A549 (cell line): Measurements from ENCODE around the gene TTLL13. TPM values are rescaled to one million over a fixed set of nuclear protein-coding genes. Genes with fewer than 3 reads are reported as not detected.

Source experiments
- ATAC-seq, 2 experiments: fragments of 200-7000 bp in 1 of 2; fragments of >200 bp in 1 of 2; cut with Nextera tagmentation in 1 of 2; cut with Tn5 transposase in 1 of 2; 3 replicates each; pipeline versions ENCODE4 v1.8.0 to v1.9.1; 2018 to 2020; ENCODE audit warnings: mild to moderate bottlenecking in 1 of 2, moderate library complexity in 1 of 2
- CTCF ChIA-PET: fragments of 300-600 bp; sonication (Branson Sonifier 250); formaldehyde crosslinking; extraction: SDS; loops from one replicate; lab custom pipeline; 2021; ENCODE audit warnings: antibody characterized with exemption, inconsistent platforms; lab: Yijun Ruan, JAX
- POLR2A ChIA-PET: fragments of 350-600 bp; formaldehyde crosslinking; extraction: SDS; loops from one replicate; lab custom pipeline; 2021; ENCODE audit warnings: antibody characterized with exemption, inconsistent platforms; lab: Yijun Ruan, JAX
- DNase-seq, 2 experiments: peaks; one replicate each; pipeline versions ENCODE4 v3.0.0 to v3.0.0-alpha.2; 2011 to 2016; ENCODE audit warnings: low read depth in 1 of 2, low spot score in 1 of 2
- FAIRE-seq: peaks from 2 replicates; lab custom pipeline; 2011; peaks lifted over from hg19 to GRCh38; lab: Jason Lieb, UNC
- H3K27ac ChIP-seq, 2 experiments: fragments of >200 bp; sonication (Bioruptor Twin); formaldehyde crosslinking; 3 replicates each; pipeline ENCODE4 v1.5.1; 2016 to 2017
- H3K4me1 ChIP-seq: fragments of >200 bp; sonication (Bioruptor Twin); formaldehyde crosslinking; 3 replicates; pipeline ENCODE4 v1.6.1; 2016
- H3K4me2 ChIP-seq: fragments of >200 bp; sonication (Bioruptor Twin); formaldehyde crosslinking; 3 replicates; pipeline ENCODE4 v1.6.1; 2016
- H3K4me3 ChIP-seq: fragments of >200 bp; sonication (Bioruptor Twin); formaldehyde crosslinking; 3 replicates; pipeline ENCODE4 v1.5.1; 2016
- H3K9me3 ChIP-seq: fragments of >200 bp; sonication (Bioruptor Twin); formaldehyde crosslinking; 3 replicates; pipeline ENCODE4 v1.6.1; 2016
- ATOH8 ChIP-seq: fragments of 250-450 bp; sonication (Bioruptor Pico); IDR thresholded peaks from 2 replicates; pipeline ENCODE4 v1.5.0; 2020; ENCODE audit warnings: low read depth, mild to moderate bottlenecking, moderate library complexity
- CEBPB ChIP-seq, 2 experiments: fragments of >200 bp in 1 of 2; sonication (Bioruptor Twin) in 1 of 2; formaldehyde crosslinking in 1 of 2; IDR thresholded peaks; 2 replicates each; pipeline ENCODE4 v1.6.1; 2012 to 2016
- CHD2 ChIP-seq: fragments of 150-350 bp; IDR thresholded peaks from 2 replicates; pipeline ENCODE4 v1.6.1; 2014; ENCODE audit warnings: low read length; ENCODE audit not compliant: partially characterized antibody
- CHD4 ChIP-seq: fragments of 200-600 bp; sonication (generic); IDR thresholded peaks from 2 replicates; pipeline ENCODE4 v1.6.1; 2016; ENCODE audit warnings: antibody characterized with exemption, mild to moderate bottlenecking, borderline replicate concordance
- E2F6 ChIP-seq: IDR thresholded peaks from 2 replicates; pipeline ENCODE4 v1.6.1; 2012; ENCODE audit warnings: low read depth, borderline replicate concordance
- EHMT2 ChIP-seq: fragments of 200-600 bp; sonication (generic); IDR thresholded peaks from 2 replicates; pipeline ENCODE4 v1.6.1; 2016; ENCODE audit warnings: antibody characterized with exemption, low read depth, mild to moderate bottlenecking, moderate library complexity
- GATA3 ChIP-seq: IDR thresholded peaks from 2 replicates; pipeline ENCODE4 v1.6.1; 2012; ENCODE audit warnings: borderline replicate concordance
- HDAC2 ChIP-seq: fragments of 200-600 bp; sonication (generic); IDR thresholded peaks from 2 replicates; pipeline ENCODE4 v1.6.1; 2016
- HEYL ChIP-seq: fragments of 250-450 bp; sonication (Bioruptor Pico); IDR thresholded peaks from 2 replicates; pipeline ENCODE4 v1.8.0; 2021; ENCODE audit warnings: mild to moderate bottlenecking, moderate library complexity
- HOXB13 ChIP-seq: fragments of 250-450 bp; sonication (Bioruptor Pico); IDR thresholded peaks from 2 replicates; pipeline ENCODE4 v1.5.0; 2020; ENCODE audit warnings: low read depth, mild to moderate bottlenecking, moderate library complexity
- JUNB ChIP-seq: fragments of >200 bp; sonication (Bioruptor Twin); formaldehyde crosslinking; IDR thresholded peaks from 2 replicates; pipeline ENCODE4 v1.6.1; 2016
- KDM1A ChIP-seq: fragments of 200-600 bp; sonication (generic); IDR thresholded peaks from 2 replicates; pipeline ENCODE4 v1.6.1; 2016; ENCODE audit warnings: low read depth, mild to moderate bottlenecking
- KDM5A ChIP-seq: fragments of 200-600 bp; sonication (generic); IDR thresholded peaks from 2 replicates; pipeline ENCODE4 v1.6.1; 2016; ENCODE audit warnings: antibody characterized with exemption, mild to moderate bottlenecking
- MAX ChIP-seq: IDR thresholded peaks from 2 replicates; pipeline ENCODE4 v1.6.1; 2012
- MAZ ChIP-seq: fragments of 150-350 bp; IDR thresholded peaks from 2 replicates; pipeline ENCODE4 v1.6.1; 2014; ENCODE audit warnings: antibody characterized with exemption, low read depth, low read length, borderline replicate concordance
- NR3C1 ChIP-seq: fragments of >200 bp; sonication (Bioruptor Twin); formaldehyde crosslinking; IDR thresholded peaks from 3 replicates; pipeline ENCODE4 v1.6.1; 2017
- PBX3 ChIP-seq: IDR thresholded peaks from 2 replicates; pipeline ENCODE4 v1.6.1; 2012
- POLR2A ChIP-seq: IDR thresholded peaks from 2 replicates; pipeline ENCODE4 v1.6.1; 2012; ENCODE audit warnings: mild to moderate bottlenecking, low read length
- POLR2AphosphoS2 ChIP-seq: conservative IDR thresholded peaks from 2 replicates; pipeline ENCODE4 v1.6.1; 2012; ENCODE audit warnings: low read length, improper control_type of control experiment, inconsistent platforms
- RARB ChIP-seq: fragments of 250-450 bp; sonication (Bioruptor Pico); IDR thresholded peaks from 2 replicates; pipeline ENCODE4 v1.8.0; 2021; ENCODE audit warnings: mild to moderate bottlenecking, moderate library complexity
- RFX5 ChIP-seq: fragments of 450-650 bp; IDR thresholded peaks from 2 replicates; pipeline ENCODE4 v1.7.1; 2014; ENCODE audit warnings: antibody characterized with exemption, mild to moderate bottlenecking, moderate library complexity
- ZC3H11A ChIP-seq: fragments of 450-650 bp; IDR thresholded peaks from 2 replicates; pipeline ENCODE4 v1.6.1; 2014; ENCODE audit warnings: antibody characterized with exemption, mild to moderate bottlenecking
- ZFP36 ChIP-seq: fragments of 450-650 bp; IDR thresholded peaks from 2 replicates; pipeline ENCODE4 v1.6.1; 2014; ENCODE audit warnings: borderline replicate concordance; ENCODE audit not compliant: partially characterized antibody
- WGBS: methylation state at CpG from one replicate; pipeline ENCODE4 v1.1.6; 2017; ENCODE audit errors: missing lambda C conversion rate; 5-methylcytosine and 5-hydroxymethylcytosine counted together
- polyA plus RNA-seq, 4 experiments: library from polyadenylated mRNA; depleted of rRNA in 3 of 4; stranded (reverse); fragments of >200 nt; fragmentation: RNase III in 1 of 4; extraction: RNeasy Plus Mini Kit Qiagen cat#74134 plus additional on column Dnase treatment in 1 of 4; gene quantifications; 2 replicates in 3 of 4; 3 replicates in 1 of 4; pipeline ENCODE4 v1.2.3, GENCODE V29; 2011 to 2017

The TTLL13 gene
- polyA plus RNA-seq, 2 of the 4 experiments (the other 2 are of a cell fraction): 0.17 to 0.61 TPM

- TF ChIP-seq PBX3 (peak; percentile 45; the same call in 1 of the 2 replicates), KDM5A (0 out of 2 replicates have a peak, but pooled peaks have one; percentile 28), ZFP36 (no peak), RARB (no peak), ATOH8 (CRISPR knock-in tag) (peak; percentile 95), CEBPB (IDR thresholded peaks at IDR 0.05) (0 out of 4 replicates have a peak, but pooled peaks of 1 of the 2 experiments have one; percentile 15), ZC3H11A (no peak), EHMT2 (no peak), JUNB (no peak), HOXB13 (peak; percentile 54; the same call in 1 of the 2 replicates)
These were observed 16.1 kb downstream of the TTLL13 start, which contains the start of gene NGRN (continued) for GRCh38 chr15:90265271-90266060.

GRCh38 chr15:90266061-90266431 is 16.7 kb downstream of the TTLL13 start:
- ChIA-PET CTCF (interaction anchor here (0.7 to 1.4 kb wide), 3 partner anchors 32 to 45 kb away, joined by 3 to 6 read pairs (median 3); partner anchors contain the start of genes CIB1 and GDPGP1), POLR2A (interaction anchor here (0.9 to 1.3 kb wide), 6 partner anchors 9 to 64 kb away, joined by 3 to 20 read pairs (median 4); partner anchors contain the start of genes CIB1, GDPGP1 and TTLL13)
- WGBS: 3% methylated on average over 16 of the region's 16 CpGs
- peak overlapping the region; percentile 77 for H3K4me3 ChIP-seq
- 0 out of 2 replicates have a peak, but pooled peaks have one; percentile 23 for TF ChIP-seq POLR2A
- TF ChIP-seq GATA3: no peak
- H3K9me3 ChIP-seq: no peaks in the 10 kb centered on the region
- H3K27ac ChIP-seq: peak overlapping the region; percentile 86 to 97
- FAIRE-seq: no peak
- H3K4me1 ChIP-seq: peaks cover 37% of the 10 kb centered on the region
- DNase-seq: peak; percentile 68 to 72
- peak overlapping the region; percentile 88 for H3K4me2 ChIP-seq
- ATAC-seq: peak; percentile 60 to 72

- TF ChIP-seq HEYL (no peak), MAZ (no peak), CHD4 (no peak), E2F6 (no peak), RARB (no peak)
- FAIRE-seq (no peak), ATAC-seq (no peak), DNase-seq (no peak)
- peak overlapping the region; percentile 86 to 97 for H3K27ac ChIP-seq
- H3K9me3 ChIP-seq: no peaks in the 10 kb centered on the region
- H3K4me2 ChIP-seq: peak overlapping the region; percentile 88
- H3K4me1 ChIP-seq: peaks cover 37% of the 10 kb centered on the region
- peak overlapping the region; percentile 77 for H3K4me3 ChIP-seq
- CTCF ChIA-PET: interaction anchor here (0.8 to 2.3 kb wide), 4 partner anchors 20 to 45 kb away, joined by 3 to 8 read pairs (median 4); no protein-coding TSS in a partner anchor
- 25% methylated on average over 15 of the region's 15 CpGs for WGBS
- POLR2A ChIA-PET: interaction anchor here (0.9 to 1.3 kb wide), 5 partner anchors 9 to 65 kb away, joined by 3 to 20 read pairs (median 4); partner anchors contain the start of gene TTLL13
These were observed 17.1 kb downstream of the TTLL13 start for GRCh38 chr15:90266485-90266884.

- H3K4me3 ChIP-seq: no peak overlapping the region
- ChIA-PET POLR2A (interaction anchor here (0.7 to 2.2 kb wide), 3 partner anchors 19 to 35 kb away, joined by 4 to 12 read pairs (median 5); partner anchors contain the start of genes CIB1, GDPGP1 and TTLL13), CTCF (interaction anchor here (0.9 to 2.3 kb wide), 5 partner anchors 13 to 35 kb away, joined by 3 to 8 read pairs (median 4); partner anchors contain the start of genes CIB1 and GDPGP1)
- H3K4me1 ChIP-seq: peaks cover 31% of the 10 kb centered on the region
- FAIRE-seq: no peak
- H3K27ac ChIP-seq: no peak overlapping the region
- 88% methylated on average over 1 of the region's 1 CpG for WGBS
- no peak for ATAC-seq
- no peak for DNase-seq
- peak overlapping the region; percentile 88 for H3K4me2 ChIP-seq
- TF ChIP-seq ZFP36: no peak
- TF ChIP-seq KDM1A: no peak
- TF ChIP-seq HDAC2: no peak
- no peak for TF ChIP-seq MAZ
- no peak for TF ChIP-seq POLR2AphosphoS2
- TF ChIP-seq ZC3H11A: no peak
- no peak for TF ChIP-seq MAX
- TF ChIP-seq RFX5: no peak
- TF ChIP-seq NR3C1: no peak
- no peak for TF ChIP-seq CHD2
- no peaks in the 10 kb centered on the region for H3K9me3 ChIP-seq
These were observed 19.1 kb downstream of the TTLL13 start for GRCh38 chr15:90268415-90268814.
